Nephron (organoid): Measurements from ENCODE around the gene ZNF506.
"Not testable (repeated sequence)": the region's sequence is repeated elsewhere in the genome, so short reads cannot be mapped to it uniquely, and the experiment has no call there.

ENCODE experiments used
- H3K27ac Mint-ChIP-seq, 3 experiments: 2 replicates each; pipeline ENCODE4 v1.8.0; 2020; ENCODE audit warnings: mixed read lengths in 3 of 3, mild to moderate bottlenecking in 2 of 3, moderate library complexity in 1 of 3
- H3K27me3 Mint-ChIP-seq: 2 replicates; pipeline ENCODE4 v1.8.0; 2021; ENCODE audit warnings: low read depth, mild to moderate bottlenecking, moderate library complexity, mixed read lengths
- H3K36me3 Mint-ChIP-seq: 2 replicates; pipeline ENCODE4 v1.8.0; 2020; ENCODE audit warnings: low read depth, mixed read lengths
- H3K4me1 Mint-ChIP-seq: 2 replicates; pipeline ENCODE4 v1.8.0; 2020; ENCODE audit warnings: mixed read lengths
- H3K4me3 Mint-ChIP-seq, 3 experiments: 2 replicates each; pipeline ENCODE4 v1.8.0; 2020; ENCODE audit warnings: mild to moderate bottlenecking in 3 of 3, mixed read lengths in 3 of 3, moderate library complexity in 2 of 3
- H3K9me3 Mint-ChIP-seq: 2 replicates; pipeline ENCODE4 v1.8.0; 2020; ENCODE audit warnings: mixed read lengths
- TF ChIP-seq, protein P1 (sequence below), 3 experiments: fragments of 200-600 bp; sonication (generic); IDR thresholded peaks; one replicate each; pipeline ENCODE4 v1.5.0; 2021; ENCODE audit warnings: antibody characterized with exemption in 3 of 3; ENCODE audit not compliant: unreplicated experiment in 3 of 3

Gene ZNF506

GRCh38 chr19:19821366-19821951 lies at the start of gene ZNF506:
Gene ZNF506 (minus strand): TSS chr19:19821750. CDS start chr19:19821603, 147 bp downstream.
- TF ChIP-seq, protein P1, sequence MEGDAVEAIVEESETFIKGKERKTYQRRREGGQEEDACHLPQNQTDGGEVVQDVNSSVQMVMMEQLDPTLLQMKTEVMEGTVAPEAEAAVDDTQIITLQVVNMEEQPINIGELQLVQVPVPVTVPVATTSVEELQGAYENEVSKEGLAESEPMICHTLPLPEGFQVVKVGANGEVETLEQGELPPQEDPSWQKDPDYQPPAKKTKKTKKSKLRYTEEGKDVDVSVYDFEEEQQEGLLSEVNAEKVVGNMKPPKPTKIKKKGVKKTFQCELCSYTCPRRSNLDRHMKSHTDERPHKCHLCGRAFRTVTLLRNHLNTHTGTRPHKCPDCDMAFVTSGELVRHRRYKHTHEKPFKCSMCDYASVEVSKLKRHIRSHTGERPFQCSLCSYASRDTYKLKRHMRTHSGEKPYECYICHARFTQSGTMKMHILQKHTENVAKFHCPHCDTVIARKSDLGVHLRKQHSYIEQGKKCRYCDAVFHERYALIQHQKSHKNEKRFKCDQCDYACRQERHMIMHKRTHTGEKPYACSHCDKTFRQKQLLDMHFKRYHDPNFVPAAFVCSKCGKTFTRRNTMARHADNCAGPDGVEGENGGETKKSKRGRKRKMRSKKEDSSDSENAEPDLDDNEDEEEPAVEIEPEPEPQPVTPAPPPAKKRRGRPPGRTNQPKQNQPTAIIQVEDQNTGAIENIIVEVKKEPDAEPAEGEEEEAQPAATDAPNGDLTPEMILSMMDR (IDR thresholded peaks at IDR 0.05; ENCODE audit: unreplicated experiment in 3 of 3), result no peak
- Mint-ChIP-seq H3K27me3 (no peaks in the 10 kb centered on the region), H3K9me3 (peaks cover 74% of the 10 kb centered on the region), H3K36me3 (peaks cover 74% of the 10 kb centered on the region), H3K4me3 (peak within 1 kb of the TSS; percentile 92 to 96 (median 94)), H3K27ac (peak within 1 kb of the TSS; percentile 89 to 97 (median 96)), H3K4me1 (no peaks in the 10 kb centered on the region)

DNA sequence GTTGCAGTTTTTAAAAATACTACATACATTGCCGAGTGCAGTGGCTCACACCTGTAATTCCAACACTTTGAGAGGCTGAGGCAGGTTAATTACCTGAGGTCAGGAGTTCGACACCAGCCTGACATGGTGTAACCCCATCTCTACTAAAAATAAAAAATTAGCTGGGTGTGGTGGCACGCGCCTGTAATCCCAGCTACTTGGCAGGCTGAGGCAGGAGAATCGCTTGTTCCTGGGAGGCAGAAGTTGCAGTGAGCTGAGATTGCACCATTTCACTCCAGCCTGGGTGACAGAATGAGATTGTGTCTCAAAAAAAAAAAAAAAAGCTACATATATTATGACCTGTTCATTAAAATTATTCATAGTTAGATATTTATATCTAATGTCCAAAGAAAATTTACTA lies 48.5 kb upstream of the ZNF506 start:
- H3K4me3 Mint-ChIP-seq, H3K27me3 Mint-ChIP-seq, H3K4me1 Mint-ChIP-seq, H3K27ac Mint-ChIP-seq: not testable (repeated sequence)
- peaks cover 97% of the 10 kb centered on the region for H3K36me3 Mint-ChIP-seq
- H3K9me3 Mint-ChIP-seq, result peaks cover 70% of the 10 kb centered on the region

DNA sequence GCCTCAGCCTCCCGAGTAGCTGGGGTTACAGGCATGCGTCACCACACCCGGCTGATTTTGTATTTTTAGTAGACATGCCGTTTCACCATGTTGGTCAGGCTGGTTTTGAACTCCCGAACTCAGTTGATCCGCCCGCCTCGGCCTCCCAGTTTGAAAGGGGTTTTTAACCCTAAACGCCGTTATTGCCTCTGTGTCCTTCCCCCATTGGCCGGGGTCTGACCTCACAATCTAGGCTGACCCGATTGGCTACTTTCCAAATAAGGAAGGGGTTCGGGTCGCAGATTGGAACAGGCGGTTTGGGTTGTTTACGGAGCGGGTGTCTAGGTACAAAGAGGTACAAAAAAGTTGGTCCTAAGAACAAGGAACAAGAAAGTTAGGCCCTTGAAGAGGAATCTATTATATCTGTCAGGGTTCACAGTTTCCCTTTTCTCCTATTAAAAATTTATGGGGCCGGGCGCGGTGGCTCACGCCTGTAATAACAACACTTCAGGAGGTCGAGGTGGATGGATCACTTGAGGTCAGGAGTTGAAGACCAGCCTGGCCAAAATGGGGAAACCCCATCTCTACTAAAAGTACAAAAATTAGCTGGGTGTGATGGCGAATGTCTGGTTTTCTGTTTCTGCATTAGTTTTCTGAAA lies 45.2 kb upstream of the ZNF506 start:
- Mint-ChIP-seq H3K27me3 (no peaks in the 10 kb centered on the region), H3K27ac (peak overlapping the region; percentile 100), H3K4me1 (no peaks in the 10 kb centered on the region), H3K36me3 (peaks cover 73% of the 10 kb centered on the region), H3K4me3 (peak overlapping the region; percentile 99 to 100 (median 100)), H3K9me3 (peaks cover 58% of the 10 kb centered on the region)
- TF ChIP-seq, protein P1 (IDR thresholded peaks at IDR 0.05; ENCODE audit: unreplicated experiment in 3 of 3), result no peak

GRCh38 chr19:19865750-19866610 lies 44.4 kb upstream of the ZNF506 start, which contains the start of gene ZNF253:
Gene ZNF253 (plus strand): TSS chr19:19865882. CDS start chr19:19865997, 115 bp downstream.
- Mint-ChIP-seq H3K27ac (peak within 1 kb of the TSS; percentile 100), H3K4me1 (no peaks in the 10 kb centered on the region), H3K36me3 (peaks cover 65% of the 10 kb centered on the region), H3K27me3 (no peaks in the 10 kb centered on the region), H3K9me3 (peaks cover 55% of the 10 kb centered on the region), H3K4me3 (peak within 1 kb of the TSS; percentile 99 to 100 (median 100))
- TF ChIP-seq, protein P1 (IDR thresholded peaks at IDR 0.05; ENCODE audit: unreplicated experiment in 3 of 3), result no peak

GRCh38 chr19:19860756-19861390 lies 39.3 kb upstream of the ZNF506 start:
- H3K4me3 Mint-ChIP-seq, result no peak overlapping the region
- H3K27ac Mint-ChIP-seq, result no peak overlapping the region
- no peaks in the 10 kb centered on the region for H3K4me1 Mint-ChIP-seq
- no peaks in the 10 kb centered on the region for H3K27me3 Mint-ChIP-seq
- peaks cover 51% of the 10 kb centered on the region for H3K9me3 Mint-ChIP-seq
- TF ChIP-seq, protein P1 (IDR thresholded peaks at IDR 0.05; ENCODE audit: unreplicated experiment in 3 of 3), result no peak
- peaks cover 15% of the 10 kb centered on the region for H3K36me3 Mint-ChIP-seq

DNA sequence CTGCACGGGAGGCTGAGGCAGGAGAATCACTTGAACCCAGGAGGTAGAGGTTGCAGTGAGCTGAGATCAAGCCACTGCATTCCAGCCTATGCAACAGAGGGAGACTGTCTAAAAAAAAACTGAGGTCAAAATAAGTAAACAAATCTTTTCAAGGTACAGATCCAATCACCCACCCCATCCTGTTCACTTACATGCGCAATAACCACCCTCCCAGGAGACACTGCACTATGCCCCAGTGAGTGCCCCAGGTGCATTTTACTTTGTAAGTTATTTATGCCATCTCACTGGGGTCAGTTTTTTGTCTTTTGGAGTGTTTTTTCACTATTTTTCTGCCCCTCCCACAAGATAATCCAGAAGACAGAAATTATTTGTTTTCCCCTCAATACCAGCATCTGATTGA lies 37.2 kb upstream of the ZNF506 start:
- H3K4me1 Mint-ChIP-seq, result no peaks in the 10 kb centered on the region
- H3K9me3 Mint-ChIP-seq, result peaks cover 59% of the 10 kb centered on the region
- TF ChIP-seq, protein P1 (IDR thresholded peaks at IDR 0.05; ENCODE audit: unreplicated experiment in 3 of 3), result no peak
- H3K4me3 Mint-ChIP-seq, result no peak overlapping the region
- H3K27me3 Mint-ChIP-seq, result no peaks in the 10 kb centered on the region
- H3K27ac Mint-ChIP-seq, result no peak overlapping the region
- peaks cover 9% of the 10 kb centered on the region for H3K36me3 Mint-ChIP-seq

GRCh38 chr19:19851740-19852139 lies 30.2 kb upstream of the ZNF506 start:
- not testable (repeated sequence) for H3K4me3 Mint-ChIP-seq, H3K4me1 Mint-ChIP-seq, H3K27ac Mint-ChIP-seq, H3K27me3 Mint-ChIP-seq, H3K36me3 Mint-ChIP-seq
- peaks cover 25% of the 10 kb centered on the region for H3K9me3 Mint-ChIP-seq
